GM12878 (cell line): ENCODE measurements around the gene SYS1. TPM values are rescaled to one million over a fixed set of nuclear protein-coding genes. Genes with fewer than 3 reads are reported as not detected.

ENCODE experiments used
- ATAC-seq: fragments of 200-7000 bp; cut with Tn5 transposase; 3 replicates; pipeline ENCODE4 v1.9.1; 2020; ENCODE audit warnings: mild to moderate bottlenecking, moderate library complexity
- BruUV-seq: library from RNA; stranded (reverse); fragments of 400-500 nt; replicated peaks from 2 replicates; lab custom pipeline; 2021; lab: Mats Ljungman, UMichigan
- CTCF ChIA-PET: fragments of 300-600 bp; sonication (Branson Sonifier 250); formaldehyde crosslinking; extraction: SDS; loops from one replicate; lab custom pipeline; 2021; ENCODE audit warnings: inconsistent platforms; lab: Yijun Ruan, JAX
- POLR2A ChIA-PET: fragments of 350-600 bp; formaldehyde crosslinking; extraction: SDS; loops from one replicate; lab custom pipeline; 2021; ENCODE audit warnings: inconsistent platforms; lab: Charles Lee
- RAD21 ChIA-PET: fragments of 300-600 bp; sonication (Branson Sonifier 250); formaldehyde crosslinking; loops from one replicate; lab custom pipeline; 2023; ENCODE audit warnings: antibody characterized with exemption; ENCODE audit not compliant: unreplicated experiment; lab: Charles Lee
- SMC1A ChIA-PET: fragments of 300-600 bp; sonication (Branson Sonifier 250); formaldehyde crosslinking; loops from one replicate; lab custom pipeline; 2023; ENCODE audit not compliant: unreplicated experiment, uncharacterized antibody; lab: Charles Lee
- DNase-seq: peaks from one replicate; pipeline ENCODE4 v3.0.0-alpha.2; 2011; ENCODE audit warnings: low read depth, low spot score
- FAIRE-seq: peaks from 3 replicates; lab custom pipeline; 2011; peaks lifted over from hg19 to GRCh38; lab: Jason Lieb, UNC
- H2AFZ ChIP-seq: 2 replicates; pipeline ENCODE4 v1.6.0; 2011; ENCODE audit warnings: low read depth, low read length, control low read depth; ENCODE audit not compliant: control insufficient read depth
- H3K27ac ChIP-seq: 2 replicates; pipeline ENCODE4 v1.5.1; 2011; ENCODE audit warnings: control low read depth; ENCODE audit not compliant: control insufficient read depth, insufficient read depth
- H3K27me3 ChIP-seq, 2 experiments: replicated peaks in 1 of 2; 2 replicates each; pipeline versions ENCODE4 v1.6.0 to v1.6.1; 2011; ENCODE audit warnings: low read length in 1 of 2; ENCODE audit not compliant: control insufficient read depth in 2 of 2, insufficient read depth in 2 of 2
- H3K36me3 ChIP-seq, 2 experiments: 2 replicates each; pipeline ENCODE4 v1.5.1; 2011; ENCODE audit warnings: low read length in 1 of 2; ENCODE audit not compliant: control insufficient read depth in 2 of 2, insufficient read depth in 2 of 2
- H3K4me1 ChIP-seq: 2 replicates; pipeline ENCODE4 v1.6.1; 2011; ENCODE audit warnings: mild to moderate bottlenecking, low read length, moderate library complexity, mixed read lengths; ENCODE audit not compliant: control insufficient read depth, insufficient read depth
- H3K4me2 ChIP-seq: 2 replicates; pipeline ENCODE4 v1.6.0; 2011; ENCODE audit warnings: control low read depth; ENCODE audit not compliant: control insufficient read depth, insufficient read depth
- H3K4me3 ChIP-seq: fragments of 200-600 bp; sonication (generic); 2 replicates; pipeline ENCODE4 v1.5.1; 2016
- H3K79me2 ChIP-seq: 2 replicates; pipeline ENCODE4 v1.6.0; 2011; ENCODE audit warnings: low read length; ENCODE audit not compliant: control insufficient read depth, insufficient read depth
- H3K9ac ChIP-seq: 2 replicates; pipeline ENCODE4 v1.8.0; 2011; ENCODE audit warnings: low read length, control low read depth, mixed read lengths; ENCODE audit not compliant: control insufficient read depth, insufficient read depth
- H3K9me3 ChIP-seq: replicated peaks from 3 replicates; pipeline ENCODE4 v1.5.1; 2011; ENCODE audit warnings: mild to moderate bottlenecking, low read length; ENCODE audit not compliant: control insufficient read depth, insufficient read depth
- H4K20me1 ChIP-seq: 2 replicates; pipeline ENCODE4 v1.6.0; 2011; ENCODE audit not compliant: control insufficient read depth, insufficient read depth
- ATF2 ChIP-seq: IDR thresholded peaks from 2 replicates; pipeline ENCODE4 v1.6.1; 2012; ENCODE audit warnings: low read length, inconsistent platforms
- MTA3 ChIP-seq: IDR thresholded peaks from 2 replicates; pipeline ENCODE4 v1.6.1; 2012; ENCODE audit warnings: low read length, inconsistent platforms, borderline replicate concordance
- NFXL1 ChIP-seq: fragments of 450-650 bp; IDR thresholded peaks from 2 replicates; pipeline ENCODE4 v1.6.1; 2017; ENCODE audit warnings: antibody characterized with exemption, mild to moderate bottlenecking, borderline replicate concordance
- RCOR1 ChIP-seq: conservative IDR thresholded peaks from 2 replicates; pipeline ENCODE4 v1.6.1; 2012; ENCODE audit warnings: low read depth, low read length, improper control_type of control experiment
- SRF ChIP-seq, 2 experiments: IDR thresholded peaks; 2 replicates each; pipeline ENCODE4 v1.6.1; 2011; ENCODE audit warnings: low read depth in 2 of 2, low read length in 2 of 2, mild to moderate bottlenecking in 1 of 2, moderate library complexity in 1 of 2
- TAF1 ChIP-seq: IDR thresholded peaks from 2 replicates; pipeline ENCODE4 v1.6.1; 2011; ENCODE audit warnings: mild to moderate bottlenecking, low read depth, low read length, borderline replicate concordance
- ZSCAN29 ChIP-seq: fragments of 450-650 bp; IDR thresholded peaks from 2 replicates; pipeline ENCODE4 v1.6.1; 2017; ENCODE audit warnings: mild to moderate bottlenecking, moderate library complexity
- WGBS: methylation state at CpG from one replicate; pipeline ENCODE4 v1.1.6; 2016; ENCODE audit warnings: low lambda C conversion rate; ENCODE audit not compliant: insufficient replicate concordance, insufficient coverage; ENCODE audit errors: missing lambda C conversion rate; 5-methylcytosine and 5-hydroxymethylcytosine counted together
- in situ Hi-C: fragments of 300-500 bp; cut with MboI; formaldehyde crosslinking; loops from 9 replicates; pipeline ENCODE4 v1.14.3; 2018; ENCODE audit warnings: mixed read lengths
- intact Hi-C: fragments of 100-400 bp; cut with micrococcal nuclease; formaldehyde crosslinking; loops from one replicate; pipeline ENCODE4 v1.14.2; 2022; ENCODE audit not compliant: unreplicated experiment
- polyA plus RNA-seq, 11 experiments: library from polyadenylated mRNA; depleted of rRNA in 4 of 11; unstranded in 6 of 11; stranded (reverse) in 5 of 11; fragments of >200 nt; fragmentation: Nextera tagmentation in 4 of 11; fragmentation: Illumina TruSeq in 1 of 11; extraction: Ambion mirVana in 4 of 11; extraction: Trizol in 1 of 11; gene quantifications; 1 replicate in 1 of 11; 2 replicates in 10 of 11; pipeline versions ENCODE4 v1.2.1 to v1.2.3, GENCODE V29; 2011 to 2016; ENCODE audit warnings: inconsistent platforms in 2 of 11, missing spikeins in 2 of 11, low read depth in 1 of 11
- total RNA-seq, 4 experiments: library from RNA; depleted of rRNA in 3 of 4; stranded (reverse); fragments of >200 nt in 3 of 4; fragmentation: Illumina TruSeq in 1 of 4; extraction: Trizol in 1 of 4; gene quantifications; 2 replicates each; pipeline versions ENCODE4 v1.2.1 to v1.2.3, GENCODE V29; 2013 to 2021
- TF ChIP-seq, protein P1 (sequence below): fragments of 450-650 bp; IDR thresholded peaks from 2 replicates; pipeline ENCODE4 v1.6.1; 2016; ENCODE audit warnings: mild to moderate bottlenecking
- TF ChIP-seq, protein P2 (sequence below): fragments of 450-650 bp; IDR thresholded peaks from 2 replicates; pipeline ENCODE4 v1.6.1; 2017; ENCODE audit warnings: antibody characterized with exemption, mild to moderate bottlenecking, moderate library complexity
- TF ChIP-seq, protein P3 (sequence below): fragments of 450-650 bp; IDR thresholded peaks from 2 replicates; pipeline ENCODE4 v1.6.1; 2016; ENCODE audit warnings: mild to moderate bottlenecking, moderate library complexity, borderline replicate concordance

The SYS1 gene
- total and polyA plus RNA-seq, 10 of the 15 experiments (the other 5 are each of a cell fraction or from before 2014, with no cell fraction given), result 5.1 to 22.6 (median 9.3) TPM

DNA sequence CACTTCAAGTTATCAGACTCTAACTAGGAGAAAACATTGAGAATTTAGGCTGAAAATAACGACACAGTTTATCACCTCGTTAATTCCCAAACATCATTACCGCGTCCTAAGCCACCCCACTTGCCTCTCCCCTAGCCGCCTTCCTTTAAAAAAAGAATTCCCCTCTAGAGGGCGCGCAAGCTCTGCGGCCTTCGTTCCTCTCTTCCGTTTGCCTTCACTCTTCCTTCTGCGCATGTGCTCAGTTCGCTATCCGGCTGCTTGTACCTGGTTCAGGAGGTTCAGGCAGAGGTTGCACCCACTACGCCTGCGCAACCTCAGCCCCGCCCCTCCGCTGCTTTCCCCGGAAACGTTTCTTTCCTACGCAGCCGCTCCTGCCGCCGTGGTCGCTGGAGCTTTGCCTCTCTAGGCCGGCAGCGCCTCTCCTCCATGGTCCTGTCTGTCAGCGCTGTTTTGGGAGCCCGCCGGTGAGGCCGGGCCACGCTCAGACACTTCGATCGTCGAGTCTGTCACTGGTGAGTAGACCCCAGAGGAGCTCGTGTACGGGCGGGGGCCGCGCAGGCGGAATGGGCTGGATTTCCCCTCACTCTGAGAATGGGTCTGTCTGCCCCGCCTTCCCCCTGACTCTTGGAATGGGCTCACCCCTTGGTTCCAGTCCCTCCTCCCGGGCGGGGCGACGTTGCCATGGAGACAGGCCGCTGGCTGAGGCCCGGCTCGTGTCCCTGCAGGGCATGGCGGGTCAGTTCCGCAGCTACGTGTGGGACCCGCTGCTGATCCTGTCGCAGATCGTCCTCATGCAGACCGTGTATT is at the start of gene SYS1 (continued):
- TF ChIP-seq, protein P1, sequence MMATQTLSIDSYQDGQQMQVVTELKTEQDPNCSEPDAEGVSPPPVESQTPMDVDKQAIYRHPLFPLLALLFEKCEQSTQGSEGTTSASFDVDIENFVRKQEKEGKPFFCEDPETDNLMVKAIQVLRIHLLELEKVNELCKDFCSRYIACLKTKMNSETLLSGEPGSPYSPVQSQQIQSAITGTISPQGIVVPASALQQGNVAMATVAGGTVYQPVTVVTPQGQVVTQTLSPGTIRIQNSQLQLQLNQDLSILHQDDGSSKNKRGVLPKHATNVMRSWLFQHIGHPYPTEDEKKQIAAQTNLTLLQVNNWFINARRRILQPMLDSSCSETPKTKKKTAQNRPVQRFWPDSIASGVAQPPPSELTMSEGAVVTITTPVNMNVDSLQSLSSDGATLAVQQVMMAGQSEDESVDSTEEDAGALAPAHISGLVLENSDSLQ, result peak; percentile 91
- TF ChIP-seq ZSCAN29 (no peak), NFXL1 (no peak), MTA3 (no peak), RCOR1 (0 out of 2 replicates have a peak, but pooled peaks have one; percentile 40)
- TF ChIP-seq, protein P2, sequence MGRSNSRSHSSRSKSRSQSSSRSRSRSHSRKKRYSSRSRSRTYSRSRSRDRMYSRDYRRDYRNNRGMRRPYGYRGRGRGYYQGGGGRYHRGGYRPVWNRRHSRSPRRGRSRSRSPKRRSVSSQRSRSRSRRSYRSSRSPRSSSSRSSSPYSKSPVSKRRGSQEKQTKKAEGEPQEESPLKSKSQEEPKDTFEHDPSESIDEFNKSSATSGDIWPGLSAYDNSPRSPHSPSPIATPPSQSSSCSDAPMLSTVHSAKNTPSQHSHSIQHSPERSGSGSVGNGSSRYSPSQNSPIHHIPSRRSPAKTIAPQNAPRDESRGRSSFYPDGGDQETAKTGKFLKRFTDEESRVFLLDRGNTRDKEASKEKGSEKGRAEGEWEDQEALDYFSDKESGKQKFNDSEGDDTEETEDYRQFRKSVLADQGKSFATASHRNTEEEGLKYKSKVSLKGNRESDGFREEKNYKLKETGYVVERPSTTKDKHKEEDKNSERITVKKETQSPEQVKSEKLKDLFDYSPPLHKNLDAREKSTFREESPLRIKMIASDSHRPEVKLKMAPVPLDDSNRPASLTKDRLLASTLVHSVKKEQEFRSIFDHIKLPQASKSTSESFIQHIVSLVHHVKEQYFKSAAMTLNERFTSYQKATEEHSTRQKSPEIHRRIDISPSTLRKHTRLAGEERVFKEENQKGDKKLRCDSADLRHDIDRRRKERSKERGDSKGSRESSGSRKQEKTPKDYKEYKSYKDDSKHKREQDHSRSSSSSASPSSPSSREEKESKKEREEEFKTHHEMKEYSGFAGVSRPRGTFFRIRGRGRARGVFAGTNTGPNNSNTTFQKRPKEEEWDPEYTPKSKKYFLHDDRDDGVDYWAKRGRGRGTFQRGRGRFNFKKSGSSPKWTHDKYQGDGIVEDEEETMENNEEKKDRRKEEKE, result peak; percentile 81
- TF ChIP-seq, all 136 proteins: peak for 67

DNA sequence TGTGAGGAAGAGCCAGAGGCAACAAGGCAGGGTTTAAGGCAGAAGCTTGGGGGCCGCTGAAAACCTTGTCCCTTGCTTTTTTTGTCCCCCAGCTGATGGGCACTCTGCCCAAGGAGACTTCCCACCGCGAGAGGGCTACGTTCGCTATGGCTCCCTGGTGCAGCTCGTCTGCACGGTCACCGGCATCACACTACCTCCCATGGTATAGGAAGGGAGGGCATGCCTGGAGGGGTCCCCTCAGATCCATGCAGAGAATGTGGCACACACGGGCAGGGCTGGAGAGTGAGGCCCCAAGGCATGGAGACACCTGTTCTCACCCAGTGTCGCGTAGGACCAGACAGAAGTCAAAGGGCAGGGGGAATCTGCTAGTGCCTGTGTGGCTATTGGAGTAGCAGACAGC is 49.0 kb upstream of the SYS1 start:
- no peaks in the 10 kb centered on the region for H3K36me3 ChIP-seq
- intact Hi-C loops, result no loop called here
- CTCF ChIA-PET, result interaction anchor here (1.0 to 11.2 kb wide), 4 partner anchors 9 to 457 kb away, joined by 3 to 121 read pairs (median 3); no protein-coding TSS in a partner anchor
- H3K4me3 ChIP-seq, result no peak overlapping the region
- WGBS, result 70% methylated on average over 11 of the region's 11 CpGs
- H3K79me2 ChIP-seq, result no peaks in the 10 kb centered on the region
- H3K9me3 ChIP-seq, result no peaks in the 10 kb centered on the region
- no peak for TF ChIP-seq SRF (IDR thresholded peaks at IDR 0.05; ENCODE audit: low read depth in 2 of 2, low read length in 2 of 2)
- no peak for TF ChIP-seq ATF2
- TF ChIP-seq, protein P3, sequence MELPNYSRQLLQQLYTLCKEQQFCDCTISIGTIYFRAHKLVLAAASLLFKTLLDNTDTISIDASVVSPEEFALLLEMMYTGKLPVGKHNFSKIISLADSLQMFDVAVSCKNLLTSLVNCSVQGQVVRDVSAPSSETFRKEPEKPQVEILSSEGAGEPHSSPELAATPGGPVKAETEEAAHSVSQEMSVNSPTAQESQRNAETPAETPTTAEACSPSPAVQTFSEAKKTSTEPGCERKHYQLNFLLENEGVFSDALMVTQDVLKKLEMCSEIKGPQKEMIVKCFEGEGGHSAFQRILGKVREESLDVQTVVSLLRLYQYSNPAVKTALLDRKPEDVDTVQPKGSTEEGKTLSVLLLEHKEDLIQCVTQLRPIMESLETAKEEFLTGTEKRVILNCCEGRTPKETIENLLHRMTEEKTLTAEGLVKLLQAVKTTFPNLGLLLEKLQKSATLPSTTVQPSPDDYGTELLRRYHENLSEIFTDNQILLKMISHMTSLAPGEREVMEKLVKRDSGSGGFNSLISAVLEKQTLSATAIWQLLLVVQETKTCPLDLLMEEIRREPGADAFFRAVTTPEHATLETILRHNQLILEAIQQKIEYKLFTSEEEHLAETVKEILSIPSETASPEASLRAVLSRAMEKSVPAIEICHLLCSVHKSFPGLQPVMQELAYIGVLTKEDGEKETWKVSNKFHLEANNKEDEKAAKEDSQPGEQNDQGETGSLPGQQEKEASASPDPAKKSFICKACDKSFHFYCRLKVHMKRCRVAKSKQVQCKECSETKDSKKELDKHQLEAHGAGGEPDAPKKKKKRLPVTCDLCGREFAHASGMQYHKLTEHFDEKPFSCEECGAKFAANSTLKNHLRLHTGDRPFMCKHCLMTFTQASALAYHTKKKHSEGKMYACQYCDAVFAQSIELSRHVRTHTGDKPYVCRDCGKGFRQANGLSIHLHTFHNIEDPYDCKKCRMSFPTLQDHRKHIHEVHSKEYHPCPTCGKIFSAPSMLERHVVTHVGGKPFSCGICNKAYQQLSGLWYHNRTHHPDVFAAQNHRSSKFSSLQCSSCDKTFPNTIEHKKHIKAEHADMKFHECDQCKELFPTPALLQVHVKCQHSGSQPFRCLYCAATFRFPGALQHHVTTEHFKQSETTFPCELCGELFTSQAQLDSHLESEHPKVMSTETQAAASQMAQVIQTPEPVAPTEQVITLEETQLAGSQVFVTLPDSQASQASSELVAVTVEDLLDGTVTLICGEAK, result no peak
- no peak for TF ChIP-seq TAF1
- FAIRE-seq, result no peak
- no peak overlapping the region for H3K9ac ChIP-seq
- peaks cover 4 to 6% of the 10 kb centered on the region in 2 experiments; a peak in 3 of 4 replicates for H3K27me3 ChIP-seq
- RAD21 ChIA-PET, result no interaction called here
- SMC1A ChIA-PET, result interaction anchor here (0.7 kb wide), 1 partner anchor 316 kb away, joined by 3 read pairs; no protein-coding TSS in a partner anchor
- ATAC-seq, result no peak
- no peak overlapping the region for H2AFZ ChIP-seq
- H3K4me1 ChIP-seq, result peaks cover 3% of the 10 kb centered on the region; the same call in 1 of the 2 replicates
- no peaks in the 10 kb centered on the region for H4K20me1 ChIP-seq
- DNase-seq, result no peak
- H3K4me2 ChIP-seq, result no peak overlapping the region
- POLR2A ChIA-PET, result no interaction called here
- in situ Hi-C loops, result no loop called here
- no TSS peak for BruUV-seq
- no peak overlapping the region for H3K27ac ChIP-seq
